Smooth muscle cell (in vitro differentiated cells): Measurements from ENCODE around the gene USP34. TPM values are rescaled to one million over a fixed set of nuclear protein-coding genes. Genes with fewer than 3 reads are reported as not detected.
A peak's percentile ranks its signal among the peaks of the same experiment; 100 is the strongest.

Source experiments
- DNase-seq: peaks from one replicate; lab custom pipeline; 2025; ENCODE audit not compliant: unreplicated experiment; lab: John Stamatoyannopoulos, UW
- H2AFZ ChIP-seq: fragments of 200-600 bp; sonication (generic); 2 replicates; pipeline ENCODE4 v1.6.0; 2016; ENCODE audit warnings: antibody characterized with exemption, low read depth, mild to moderate bottlenecking
- H3F3A ChIP-seq: fragments of 200-600 bp; sonication (generic); 2 replicates; pipeline ENCODE4 v1.6.0; 2017; ENCODE audit warnings: antibody characterized with exemption, low read depth
- H3K27ac ChIP-seq: fragments of 200-600 bp; sonication (generic); 2 replicates; pipeline ENCODE4 v1.5.1; 2016; ENCODE audit warnings: low read depth, mild to moderate bottlenecking
- H3K27me3 ChIP-seq: fragments of 200-600 bp; sonication (generic); 2 replicates; pipeline ENCODE4 v1.6.1; 2016; ENCODE audit warnings: low read depth, mild to moderate bottlenecking
- H3K36me3 ChIP-seq: fragments of 200-600 bp; sonication (generic); 2 replicates; pipeline ENCODE4 v1.5.1; 2016; ENCODE audit warnings: low read depth
- H3K4me1 ChIP-seq: fragments of 200-600 bp; sonication (generic); 2 replicates; pipeline ENCODE4 v1.5.1; 2016; ENCODE audit warnings: low read depth
- H3K4me2 ChIP-seq: fragments of 200-600 bp; sonication (generic); 2 replicates; pipeline ENCODE4 v1.6.0; 2016; ENCODE audit warnings: mild to moderate bottlenecking
- H3K4me3 ChIP-seq: fragments of 200-600 bp; sonication (generic); 2 replicates; pipeline ENCODE4 v1.5.1; 2016; ENCODE audit warnings: mild to moderate bottlenecking
- H3K79me2 ChIP-seq: fragments of 200-600 bp; sonication (generic); 2 replicates; pipeline ENCODE4 v1.6.0; 2016; ENCODE audit warnings: low read depth, mild to moderate bottlenecking
- H3K9ac ChIP-seq: fragments of 200-600 bp; sonication (generic); 2 replicates; pipeline ENCODE4 v1.6.0; 2016; ENCODE audit warnings: low read depth
- H3K9me3 ChIP-seq: fragments of 200-600 bp; sonication (generic); replicated peaks from 2 replicates; pipeline ENCODE4 v1.5.1; 2016; ENCODE audit warnings: low read depth
- H4K20me1 ChIP-seq: fragments of 200-600 bp; sonication (generic); 2 replicates; pipeline ENCODE4 v1.6.0; 2016; ENCODE audit warnings: low read depth
- WGBS: methylation state at CpG from one replicate; pipeline ENCODE4 v1.1.7; 2016; ENCODE audit warnings: low lambda C conversion rate; 5-methylcytosine and 5-hydroxymethylcytosine counted together
- polyA plus RNA-seq: library from polyadenylated mRNA; unstranded; fragments of >200 nt; fragmentation: Nextera tagmentation; extraction: Ambion mirVana; gene quantifications from 2 replicates; pipeline ENCODE4 v1.2.1, GENCODE V29; 2016
- total RNA-seq: library from RNA; depleted of rRNA; stranded (reverse); fragments of >200 nt; gene quantifications from 2 replicates; pipeline ENCODE4 v1.2.3, GENCODE V29; 2014
- TF ChIP-seq, protein P1 (sequence below): fragments of 200-600 bp; sonication (generic); IDR thresholded peaks from 2 replicates; pipeline ENCODE4 v1.5.1; 2017; ENCODE audit warnings: borderline replicate concordance, mild to moderate bottlenecking, antibody characterized with exemption; ENCODE audit not compliant: insufficient read depth, poor library complexity, severe bottlenecking

The USP34 gene
- total and polyA plus RNA-seq, 2 experiments from 2014 or later: 26.4 to 152 TPM

DNA sequence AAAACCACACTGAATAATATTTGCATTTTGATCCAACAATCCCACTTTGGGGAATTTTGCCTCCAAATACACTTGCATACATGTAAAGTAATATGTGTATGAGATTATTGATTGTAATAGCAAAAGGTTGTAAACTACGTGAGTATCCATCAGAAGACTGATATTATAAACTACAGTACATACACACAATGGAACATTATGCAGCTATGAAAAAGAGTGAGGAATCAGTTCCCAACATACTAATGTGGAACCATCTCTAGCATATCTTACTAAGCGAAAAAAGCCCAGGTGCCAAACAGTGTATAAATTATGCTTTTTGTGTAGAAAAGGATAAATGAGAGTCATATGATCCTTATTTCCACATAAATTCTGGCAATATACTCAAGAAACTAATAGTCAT is 324.9 kb downstream of the USP34 start:
- Histone ChIP-seq H3K4me2 (peak overlapping the region; percentile 97), H3K4me1 (peaks cover 5% of the 10 kb centered on the region), H3K27me3 (no peaks in the 10 kb centered on the region), H3K9me3 (no peaks in the 10 kb centered on the region), H3K27ac (no peak overlapping the region), H3K36me3 (no peaks in the 10 kb centered on the region), H3K4me3 (no peak overlapping the region), H3K79me2 (no peaks in the 10 kb centered on the region), H3F3A (peaks cover 4% of the 10 kb centered on the region), H2AFZ (no peak overlapping the region), H3K9ac (no peak overlapping the region), H4K20me1 (no peaks in the 10 kb centered on the region)
- no peak for DNase-seq
- WGBS: 97% methylated on average over 2 of the region's 2 CpGs
- TF ChIP-seq, protein P1, sequence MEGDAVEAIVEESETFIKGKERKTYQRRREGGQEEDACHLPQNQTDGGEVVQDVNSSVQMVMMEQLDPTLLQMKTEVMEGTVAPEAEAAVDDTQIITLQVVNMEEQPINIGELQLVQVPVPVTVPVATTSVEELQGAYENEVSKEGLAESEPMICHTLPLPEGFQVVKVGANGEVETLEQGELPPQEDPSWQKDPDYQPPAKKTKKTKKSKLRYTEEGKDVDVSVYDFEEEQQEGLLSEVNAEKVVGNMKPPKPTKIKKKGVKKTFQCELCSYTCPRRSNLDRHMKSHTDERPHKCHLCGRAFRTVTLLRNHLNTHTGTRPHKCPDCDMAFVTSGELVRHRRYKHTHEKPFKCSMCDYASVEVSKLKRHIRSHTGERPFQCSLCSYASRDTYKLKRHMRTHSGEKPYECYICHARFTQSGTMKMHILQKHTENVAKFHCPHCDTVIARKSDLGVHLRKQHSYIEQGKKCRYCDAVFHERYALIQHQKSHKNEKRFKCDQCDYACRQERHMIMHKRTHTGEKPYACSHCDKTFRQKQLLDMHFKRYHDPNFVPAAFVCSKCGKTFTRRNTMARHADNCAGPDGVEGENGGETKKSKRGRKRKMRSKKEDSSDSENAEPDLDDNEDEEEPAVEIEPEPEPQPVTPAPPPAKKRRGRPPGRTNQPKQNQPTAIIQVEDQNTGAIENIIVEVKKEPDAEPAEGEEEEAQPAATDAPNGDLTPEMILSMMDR: no peak

DNA sequence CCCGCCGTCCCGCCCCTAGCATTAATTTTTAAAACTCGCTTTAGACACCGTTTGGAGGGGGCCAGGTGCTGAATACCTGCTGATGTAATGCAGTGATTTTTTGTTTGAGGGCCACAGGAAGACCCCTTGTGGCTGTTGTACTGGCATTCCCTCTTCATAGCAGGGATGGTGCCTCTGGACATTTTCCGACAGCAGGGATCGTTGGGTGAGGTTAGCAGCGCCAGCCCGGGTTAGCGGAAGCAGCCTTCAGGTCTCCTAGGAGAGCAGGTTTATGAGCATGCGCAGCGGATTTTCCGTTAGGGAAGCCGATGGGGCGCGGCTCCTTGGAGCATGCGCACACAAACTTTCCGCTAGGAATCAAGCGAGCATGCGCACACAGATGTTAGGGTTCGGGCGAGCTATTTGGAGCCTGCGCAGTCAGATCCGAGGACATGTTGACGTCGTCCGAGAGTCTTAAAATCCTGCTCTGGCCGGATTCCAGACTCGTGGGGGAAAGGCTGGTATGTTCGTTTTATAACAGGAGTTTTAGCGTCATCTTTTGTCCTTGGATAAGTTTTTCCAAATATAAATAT is 326.1 kb downstream of the USP34 start:
- peak overlapping the region; percentile 33 for H3K27ac ChIP-seq
- H3K4me3 ChIP-seq: peak overlapping the region; percentile 74
- WGBS: 9% methylated on average over 31 of the region's 31 CpGs
- peaks cover 5% of the 10 kb centered on the region for H3K4me1 ChIP-seq
- no peaks in the 10 kb centered on the region for H3K79me2 ChIP-seq
- peak overlapping the region; percentile 97 for H3K4me2 ChIP-seq
- TF ChIP-seq, protein P1: no peak
- no peaks in the 10 kb centered on the region for H4K20me1 ChIP-seq
- H3K9ac ChIP-seq: peak overlapping the region; percentile 64
- no peaks in the 10 kb centered on the region for H3K27me3 ChIP-seq
- no peaks in the 10 kb centered on the region for H3K36me3 ChIP-seq
- H3K9me3 ChIP-seq: no peaks in the 10 kb centered on the region
- peaks cover 4% of the 10 kb centered on the region for H3F3A ChIP-seq
- peak; percentile 80 for DNase-seq
- H2AFZ ChIP-seq: peak overlapping the region; percentile 89

DNA sequence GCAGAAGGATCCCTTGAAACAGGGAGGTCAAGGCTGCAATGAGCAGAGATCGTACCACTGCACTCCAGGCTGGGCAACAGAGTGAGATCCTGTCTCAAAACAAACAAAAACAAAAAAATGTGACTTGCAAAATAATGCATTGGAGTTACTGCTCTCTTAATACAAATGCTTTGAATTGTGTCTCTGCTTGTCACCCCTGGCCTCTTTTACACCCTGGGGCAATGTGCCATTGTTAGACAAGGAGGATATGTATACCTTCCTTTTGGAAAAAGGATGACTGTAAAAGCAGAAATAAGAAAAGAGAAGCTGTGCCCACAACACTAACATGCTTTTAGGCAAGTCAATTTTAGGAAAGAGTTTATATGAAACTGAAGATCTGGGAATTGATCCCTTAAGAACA is 329.7 kb downstream of the USP34 start:
- 77% methylated on average over 1 of the region's 1 CpG for WGBS
- Histone ChIP-seq H3K9me3 (no peaks in the 10 kb centered on the region), H4K20me1 (no peaks in the 10 kb centered on the region), H3K36me3 (no peaks in the 10 kb centered on the region), H3K4me2 (no peak overlapping the region), H3K9ac (no peak overlapping the region), H3K27me3 (no peaks in the 10 kb centered on the region), H3K4me3 (no peak overlapping the region), H3K27ac (no peak overlapping the region), H2AFZ (no peak overlapping the region), H3F3A (peaks cover 4% of the 10 kb centered on the region), H3K79me2 (no peaks in the 10 kb centered on the region), H3K4me1 (peaks cover 5% of the 10 kb centered on the region)
- TF ChIP-seq, protein P1: no peak
- no peak for DNase-seq

DNA sequence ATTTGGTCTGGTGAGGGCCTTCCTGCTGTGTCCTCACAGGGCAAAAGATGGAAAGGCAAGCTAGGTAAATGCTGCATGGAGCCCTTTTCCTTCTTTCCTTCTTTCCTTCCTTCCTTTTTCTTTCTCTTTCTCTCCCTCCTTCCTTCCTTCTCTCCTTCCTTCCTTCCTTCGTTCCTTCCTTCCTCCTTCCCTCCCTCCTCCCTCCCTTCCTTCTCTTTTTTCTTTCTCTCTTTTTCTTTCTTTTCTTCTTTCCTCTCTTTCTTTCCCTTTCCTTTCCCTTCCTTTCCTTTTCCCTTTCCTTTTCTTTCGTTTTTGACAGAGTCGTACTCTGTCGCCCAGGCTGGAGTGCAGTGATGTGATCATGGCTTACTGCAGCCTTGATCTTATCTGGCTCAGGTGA is 332.0 kb downstream of the USP34 start:
- Histone ChIP-seq H3K36me3 (no peaks in the 10 kb centered on the region), H3K9ac (no peak overlapping the region), H3K9me3 (no peaks in the 10 kb centered on the region), H3K27me3 (no peaks in the 10 kb centered on the region), H3K4me2 (no peak overlapping the region), H2AFZ (no peak overlapping the region), H3K79me2 (no peaks in the 10 kb centered on the region), H3K4me3 (no peak overlapping the region), H3K27ac (no peak overlapping the region), H3K4me1 (no peaks in the 10 kb centered on the region), H4K20me1 (no peaks in the 10 kb centered on the region), H3F3A (no peaks in the 10 kb centered on the region)
- 88% methylated on average over 4 of the region's 4 CpGs for WGBS
- no peak for DNase-seq
- TF ChIP-seq, protein P1: no peak
